Hematopoietic multipotent progenitor cell (in vitro differentiated cells): ENCODE measurements around the gene TMEM223. TPM values are rescaled to one million over a fixed set of nuclear protein-coding genes. Genes with fewer than 3 reads are reported as not detected.
"Not testable (repeated sequence)": the region's sequence is repeated elsewhere in the genome, so short reads cannot be mapped to it uniquely, and the experiment has no call there.

Source experiments
- DNase-seq, 3 donors: peaks; one replicate each; pipeline ENCODE4 v3.0.0-alpha.2; 2011 to 2015; ENCODE audit warnings: low read depth in 2 of 3, low spot score in 2 of 3
- total RNA-seq: library from RNA; depleted of rRNA; stranded (reverse); fragments of >200 nt; gene quantifications from one replicate; pipeline ENCODE4 v1.2.3, GENCODE V29; 2012

TMEM223 gene
- total RNA-seq = 31.2 TPM

DNA sequence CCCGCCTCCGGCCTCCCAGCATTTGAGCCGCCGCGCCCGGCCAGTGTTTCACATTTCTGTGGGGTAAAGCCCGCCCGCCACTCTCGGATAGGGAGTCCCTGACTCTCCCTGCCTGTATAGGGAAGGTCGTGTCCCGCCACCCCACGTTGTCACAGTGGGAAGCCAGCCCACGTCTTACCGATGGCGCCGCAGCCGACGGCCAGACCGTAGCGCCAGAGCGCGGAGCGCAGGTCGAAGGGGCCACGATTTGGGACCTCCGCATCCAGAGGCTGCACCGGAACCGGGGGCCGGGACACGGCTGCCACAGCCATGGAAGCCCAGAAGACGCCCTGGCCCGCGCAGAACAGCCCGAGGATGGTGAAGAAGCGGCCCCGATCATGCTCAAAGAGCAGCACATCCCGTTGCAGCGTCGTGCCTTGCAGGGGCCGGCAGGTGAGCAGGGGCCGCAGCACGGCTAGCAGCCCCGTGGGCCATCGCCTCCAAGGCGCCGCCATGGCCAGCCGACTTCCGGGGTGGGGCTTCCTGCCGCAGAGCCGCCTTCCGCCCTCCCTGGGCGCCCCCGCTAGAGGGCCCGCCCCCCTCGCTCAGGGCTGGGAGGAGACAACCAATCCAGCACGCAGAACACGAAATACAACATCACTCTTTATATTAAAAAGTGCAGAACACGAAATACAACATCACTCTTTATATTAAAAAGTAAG, at the start of gene TMEM223:
Gene TMEM223, minus strand, starts transcription at position 506 of the 701 bp plus-strand sequence. Its CDS starts 12 bp downstream, at position 494.
- DNase-seq = peak; percentile 69 to 89 (median 86)

DNA sequence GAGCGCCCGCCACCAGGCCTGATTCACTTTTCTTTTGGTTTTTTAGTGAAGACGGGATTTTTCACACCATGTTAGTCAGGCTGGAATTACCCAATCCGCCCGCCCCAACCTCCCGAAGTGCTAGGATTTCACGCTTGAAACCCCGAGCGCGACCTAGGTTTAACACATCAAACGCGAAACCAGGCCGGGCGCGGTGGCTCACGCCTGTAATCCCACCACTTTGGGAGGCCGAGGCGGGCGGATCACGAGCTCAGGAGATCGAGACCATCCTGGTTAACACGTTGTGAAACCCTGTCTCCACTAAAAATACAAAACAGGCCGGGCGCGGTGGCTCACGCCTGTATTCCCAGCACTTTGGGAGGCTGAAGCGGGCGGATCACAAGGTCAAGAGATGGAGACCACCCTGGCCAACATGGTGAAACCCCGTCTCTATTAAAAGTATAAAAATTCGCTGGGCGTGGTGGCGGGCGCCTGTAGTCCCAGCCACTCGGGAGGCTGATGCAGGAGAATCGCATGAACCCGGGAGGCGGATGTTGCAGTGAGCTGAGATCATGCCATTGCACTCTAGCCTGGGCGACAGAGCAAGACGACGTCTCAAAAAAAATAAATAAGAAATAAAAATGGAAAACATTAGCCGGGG, 49.0 kb upstream of the TMEM223 start:
- not testable (repeated sequence) for DNase-seq

GRCh38 chr11:62839050-62839945, 47.5 kb upstream of the TMEM223 start, which contains the start of gene WDR74:
TSS of gene WDR74 (minus strand) at chr11:62839590. CDS start at chr11:62839570, 20 bp downstream.
- peak; percentile 85 to 97 (median 93) for DNase-seq

DNA sequence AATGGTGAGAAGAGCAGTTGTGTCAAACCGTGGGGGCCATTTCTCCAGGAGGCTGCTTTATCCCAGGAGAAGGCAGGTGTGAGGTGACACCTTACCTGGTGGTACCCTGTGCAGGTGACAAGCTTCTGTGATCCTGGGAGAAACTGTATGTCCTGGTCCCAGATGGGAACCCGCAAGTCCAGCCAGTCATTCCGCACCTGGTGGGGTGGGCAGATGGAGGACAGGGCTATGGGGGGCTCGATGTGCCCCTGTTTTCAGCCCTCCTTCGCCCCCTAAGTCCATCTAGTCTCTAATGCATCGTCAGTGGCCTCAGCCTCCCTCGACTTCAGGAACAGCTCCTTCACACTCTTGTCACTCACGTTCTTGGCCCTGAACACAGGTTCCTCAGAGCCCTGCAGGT, 43.5 kb upstream of the TMEM223 start:
- no peak for DNase-seq

DNA sequence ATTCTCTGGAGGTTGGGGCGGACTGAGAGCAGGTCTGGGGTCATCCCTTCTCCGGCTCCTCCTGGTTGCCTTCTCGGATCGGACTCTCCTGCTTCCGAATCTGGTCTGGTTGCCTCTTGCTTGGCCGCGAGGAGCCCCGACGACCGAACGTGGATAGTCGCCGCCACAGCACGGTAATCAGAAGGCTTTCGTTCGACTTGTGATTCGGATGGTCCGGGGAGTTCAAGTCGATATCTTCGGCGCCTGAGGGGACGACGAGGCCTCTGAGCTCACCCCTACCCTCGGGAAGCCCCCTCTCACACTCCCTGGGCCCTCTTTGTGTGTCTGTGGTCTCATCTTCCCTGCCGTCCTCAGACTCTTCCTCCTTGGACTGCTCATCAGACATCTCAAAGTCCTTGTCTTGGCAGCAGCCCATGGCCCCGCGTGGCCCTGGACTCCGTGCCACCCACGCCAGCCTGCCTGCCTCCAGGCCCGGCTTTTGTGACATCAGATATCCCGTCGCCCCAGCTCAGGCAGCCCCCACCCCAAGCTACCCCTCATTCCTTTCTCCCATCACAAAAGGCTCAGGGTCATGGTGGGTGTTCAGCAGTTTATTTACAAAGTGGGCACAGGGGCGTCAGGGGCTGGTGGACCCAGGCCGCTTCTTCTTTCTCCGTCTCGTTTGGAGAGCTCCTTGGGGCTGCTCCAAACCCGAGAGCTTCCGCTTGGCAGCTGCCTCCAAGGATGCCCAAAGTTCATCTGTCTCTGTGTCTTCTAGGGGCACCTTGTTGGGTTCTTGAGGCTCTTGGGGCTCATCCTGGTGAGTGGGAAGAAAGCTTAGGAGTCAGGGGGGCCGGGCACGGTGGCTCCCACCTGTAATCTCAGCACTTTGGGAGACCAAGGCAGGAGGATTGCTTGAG, 40.8 kb upstream of the TMEM223 start, which contains the start of gene TEX54:
Gene TEX54, minus strand, starts transcription at position 506 of the 899 bp plus-strand sequence.
- DNase-seq = no peak

GRCh38 chr11:62831520-62832335, 39.9 kb upstream of the TMEM223 start, which contains the start of gene STX5:
TSS of gene STX5 (minus strand) at chr11:62832051. CDS start at chr11:62831243, 808 bp downstream.
- peak; percentile 98 to 99 (median 99) for DNase-seq

DNA sequence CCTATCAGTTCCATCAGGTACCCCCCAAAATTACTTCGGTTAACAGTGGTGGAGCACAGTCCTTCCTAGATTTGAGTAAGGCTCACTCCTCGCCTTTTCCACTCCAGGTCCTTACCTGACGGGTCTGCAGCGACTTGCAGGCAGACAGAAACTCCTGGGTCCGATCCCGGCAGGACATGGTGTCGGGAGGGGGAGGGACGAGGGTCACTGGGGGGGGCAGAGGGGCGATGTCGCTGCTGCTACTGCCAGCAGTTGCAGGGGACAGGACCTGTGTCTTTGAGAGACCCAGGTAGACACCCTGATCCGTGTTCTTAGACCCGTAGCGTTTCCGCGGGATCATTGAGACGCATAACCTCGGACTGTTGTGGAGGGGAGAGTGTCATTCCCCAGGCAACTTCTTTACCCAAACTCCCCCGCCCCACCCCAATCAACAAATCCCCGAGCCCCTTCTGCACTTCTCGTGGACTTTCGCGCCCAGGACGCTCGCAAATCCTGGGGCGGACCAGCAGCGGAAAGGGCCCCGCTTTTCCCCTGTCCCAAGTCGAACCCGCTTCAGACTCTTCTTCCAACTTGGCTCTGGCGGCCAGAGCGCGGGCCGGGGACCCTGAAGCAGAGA, 39.2 kb upstream of the TMEM223 start:
- DNase-seq = peak in 2 of 3 donors; percentile 74 to 84

DNA sequence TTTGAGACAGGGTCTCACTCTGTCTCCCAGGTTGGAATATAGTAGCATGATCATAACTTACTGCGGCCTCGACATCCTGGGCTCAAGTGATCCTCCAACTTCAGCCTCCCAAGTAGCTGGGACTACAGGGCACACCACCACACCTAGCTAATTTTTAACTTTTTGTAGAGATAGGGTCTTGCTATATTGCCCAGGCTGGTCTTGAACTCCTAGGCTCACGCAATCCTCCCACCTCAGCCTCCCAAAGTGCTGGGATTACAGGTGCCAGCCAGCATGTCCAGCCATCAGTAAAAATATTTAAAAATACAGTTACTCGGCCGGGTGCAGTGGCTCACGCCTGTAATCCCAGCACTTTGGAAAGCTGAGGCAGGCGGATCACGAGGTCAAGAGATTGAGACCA, 36.3 kb upstream of the TMEM223 start:
- not testable (repeated sequence) for DNase-seq

- no peak for DNase-seq
These were observed 31.9 kb upstream of the TMEM223 start for GRCh38 chr11:62823677-62824076.

DNA sequence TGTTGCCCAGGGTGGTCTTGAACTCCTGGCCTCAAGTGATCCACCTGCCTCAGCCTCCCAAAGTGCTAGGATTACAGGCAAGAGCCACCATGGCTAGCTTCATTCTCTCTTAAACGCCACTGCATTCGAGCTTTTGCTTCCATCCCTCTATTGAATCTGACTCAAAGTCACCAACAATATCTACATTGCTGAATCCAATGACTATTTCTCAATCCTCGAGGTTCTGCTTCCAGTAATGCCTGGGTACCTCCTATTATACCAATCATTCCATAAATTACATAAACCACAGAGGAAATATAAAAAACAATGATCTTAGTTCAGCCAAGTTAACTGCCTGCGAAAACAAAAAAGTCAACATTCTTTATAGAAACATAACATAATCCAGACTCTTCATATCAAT, 25.3 kb upstream of the TMEM223 start:
- DNase-seq = no peak

GRCh38 chr11:62816557-62816956, 24.8 kb upstream of the TMEM223 start:
- DNase-seq = no peak

DNA sequence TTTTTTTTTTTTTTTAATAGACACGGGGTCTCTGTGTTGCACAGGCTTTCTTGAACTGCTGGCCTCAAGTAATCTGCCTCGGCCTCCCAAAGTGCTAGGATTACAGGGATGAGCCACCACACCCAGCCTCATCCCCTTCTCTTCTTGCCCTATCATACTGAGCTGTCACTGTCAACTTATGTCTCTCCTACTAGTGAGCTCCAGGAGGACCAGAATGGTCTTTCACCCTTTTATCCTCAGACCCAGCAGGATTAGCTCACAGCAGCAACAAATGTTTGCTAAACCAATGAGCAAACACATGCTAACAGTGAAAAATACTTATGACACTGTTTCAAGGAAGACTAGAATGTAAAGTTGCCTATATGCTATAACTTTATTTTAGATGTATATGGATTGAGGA, 19.9 kb upstream of the TMEM223 start:
- no peak for DNase-seq

DNA sequence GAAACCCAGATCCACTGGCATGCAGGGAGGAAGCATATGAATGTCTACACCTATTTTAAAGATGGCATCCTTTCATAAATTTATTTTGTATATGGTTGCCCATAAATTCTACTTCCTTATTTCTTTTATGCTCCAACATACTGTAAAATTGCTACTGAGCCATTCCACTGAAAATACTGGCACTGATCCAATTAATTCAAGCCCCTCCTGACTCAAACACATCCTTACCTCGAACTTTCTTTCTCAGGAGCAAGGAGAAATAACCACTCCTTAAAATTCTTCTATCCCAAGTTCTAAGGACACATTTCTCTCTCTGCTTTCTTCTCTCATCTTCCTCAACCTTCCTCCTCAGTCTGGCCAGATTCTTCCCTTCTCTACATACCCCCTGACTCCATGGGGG, 18.9 kb upstream of the TMEM223 start:
- no peak for DNase-seq

- no peak for DNase-seq
These were observed 14.9 kb upstream of the TMEM223 start for GRCh38 chr11:62806611-62807121.

DNA sequence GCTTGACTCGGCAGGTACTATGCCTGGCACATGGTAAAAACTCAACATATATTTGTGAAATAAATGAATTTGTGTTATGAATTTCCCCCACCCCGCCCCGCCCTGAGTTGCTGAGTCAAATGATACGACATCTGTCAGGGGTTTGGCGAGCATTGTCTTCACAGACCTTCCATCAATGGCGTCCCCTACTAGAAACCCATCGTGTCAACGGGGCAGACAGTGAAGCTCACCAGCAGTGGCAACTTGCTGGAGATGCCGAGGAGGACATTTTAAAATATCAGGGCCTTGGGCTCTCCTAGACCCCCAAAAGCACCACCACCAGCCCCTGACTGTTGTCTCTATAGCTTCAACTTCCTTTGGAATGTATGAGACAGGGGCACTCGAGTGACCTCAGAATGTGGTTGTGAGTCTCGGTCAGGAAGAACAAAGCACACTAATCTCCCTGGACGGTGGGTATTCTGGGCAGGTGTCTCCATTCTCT, 14.2 kb upstream of the TMEM223 start:
- no peak for DNase-seq

DNA sequence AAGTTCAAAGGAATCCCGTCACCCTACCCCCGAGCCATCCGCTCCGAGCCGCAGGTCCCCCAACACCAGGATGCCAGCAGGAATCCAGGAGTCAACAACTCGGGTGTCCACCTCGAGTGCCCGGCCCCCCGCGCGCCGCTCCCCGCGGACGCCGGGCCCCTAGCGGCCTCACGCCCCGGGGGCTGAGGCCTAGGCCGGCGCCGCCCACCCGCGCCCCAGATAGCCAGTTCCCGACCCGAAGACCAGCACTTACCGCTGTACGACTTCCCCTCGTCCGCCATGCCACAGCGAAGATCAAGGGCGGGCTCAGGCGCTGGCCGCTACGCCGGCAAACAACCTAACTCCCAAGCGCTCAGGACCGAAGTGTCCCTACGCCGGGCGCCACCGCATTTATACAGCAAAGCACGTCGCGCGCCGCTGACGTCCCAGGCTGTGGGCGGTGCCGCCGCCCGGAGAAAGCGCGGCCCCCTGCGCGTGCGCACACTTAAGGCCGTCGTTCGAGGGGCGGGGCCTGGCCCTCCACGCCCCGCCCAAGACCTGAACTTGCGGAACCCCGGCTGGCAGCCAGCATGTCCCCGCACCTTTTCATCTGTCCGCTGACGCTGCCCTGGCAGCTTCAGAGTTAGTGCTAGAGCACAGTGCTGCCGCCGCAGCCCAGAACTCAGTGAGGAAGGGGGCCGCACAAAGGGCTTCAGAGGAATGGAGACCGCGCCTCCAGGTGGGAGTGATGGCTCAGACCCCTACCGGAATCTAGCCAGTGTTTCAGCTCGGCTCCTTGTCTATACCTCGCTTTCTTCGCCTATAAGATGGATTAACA, 13.5 kb upstream of the TMEM223 start, which contains the start of gene NXF1:
Gene NXF1, minus strand, starts transcription at position 365 of the 817 bp plus-strand sequence. Its CDS starts 84 bp downstream, at position 281.
- peak; percentile 94 to 99 (median 96) for DNase-seq
